GM19035 (cell line): Measurements from ENCODE around the gene MYG1.

Experiments
- ATAC-seq: cut with Tn5 transposase; IDR thresholded peaks from one replicate; pipeline ENCODE4 v1.9.1; 2021; ENCODE audit not compliant: unreplicated experiment

The MYG1 gene

DNA sequence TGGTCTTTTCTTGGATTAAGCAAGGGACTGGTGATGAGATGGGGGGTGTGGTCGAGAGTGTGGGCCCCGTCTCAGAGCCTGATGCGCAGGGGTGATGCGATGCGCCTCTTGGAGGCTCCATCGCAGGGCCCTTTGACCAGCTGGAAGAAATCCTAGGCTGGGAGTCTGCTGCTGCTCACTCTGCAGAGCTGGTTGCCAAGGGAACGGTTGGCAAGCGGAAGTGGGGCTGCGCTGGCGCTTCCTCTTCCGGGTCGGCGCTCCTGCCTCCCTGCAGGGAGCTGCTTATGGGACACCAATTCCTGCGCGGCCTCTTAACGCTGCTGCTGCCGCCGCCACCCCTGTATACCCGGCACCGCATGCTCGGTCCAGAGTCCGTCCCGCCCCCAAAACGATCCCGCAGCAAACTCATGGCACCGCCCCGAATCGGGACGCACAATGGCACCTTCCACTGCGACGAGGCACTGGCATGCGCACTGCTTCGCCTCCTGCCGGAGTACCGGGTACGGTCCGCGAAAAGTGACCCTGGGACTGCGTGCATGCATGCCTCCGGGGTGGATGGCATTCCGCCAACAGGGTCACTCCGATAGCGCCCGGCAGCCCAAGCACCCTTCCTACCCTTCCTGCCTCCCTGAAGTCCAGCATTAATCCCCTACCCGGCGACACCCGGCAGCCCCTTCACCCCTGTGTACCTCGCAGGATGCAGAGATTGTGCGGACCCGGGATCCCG, at the start of gene MYG1:
Gene MYG1 (plus strand): TSS at position 242 of the 727 bp plus-strand sequence. CDS start 43 bp downstream, at position 285.
- peak; percentile 72 for ATAC-seq

DNA sequence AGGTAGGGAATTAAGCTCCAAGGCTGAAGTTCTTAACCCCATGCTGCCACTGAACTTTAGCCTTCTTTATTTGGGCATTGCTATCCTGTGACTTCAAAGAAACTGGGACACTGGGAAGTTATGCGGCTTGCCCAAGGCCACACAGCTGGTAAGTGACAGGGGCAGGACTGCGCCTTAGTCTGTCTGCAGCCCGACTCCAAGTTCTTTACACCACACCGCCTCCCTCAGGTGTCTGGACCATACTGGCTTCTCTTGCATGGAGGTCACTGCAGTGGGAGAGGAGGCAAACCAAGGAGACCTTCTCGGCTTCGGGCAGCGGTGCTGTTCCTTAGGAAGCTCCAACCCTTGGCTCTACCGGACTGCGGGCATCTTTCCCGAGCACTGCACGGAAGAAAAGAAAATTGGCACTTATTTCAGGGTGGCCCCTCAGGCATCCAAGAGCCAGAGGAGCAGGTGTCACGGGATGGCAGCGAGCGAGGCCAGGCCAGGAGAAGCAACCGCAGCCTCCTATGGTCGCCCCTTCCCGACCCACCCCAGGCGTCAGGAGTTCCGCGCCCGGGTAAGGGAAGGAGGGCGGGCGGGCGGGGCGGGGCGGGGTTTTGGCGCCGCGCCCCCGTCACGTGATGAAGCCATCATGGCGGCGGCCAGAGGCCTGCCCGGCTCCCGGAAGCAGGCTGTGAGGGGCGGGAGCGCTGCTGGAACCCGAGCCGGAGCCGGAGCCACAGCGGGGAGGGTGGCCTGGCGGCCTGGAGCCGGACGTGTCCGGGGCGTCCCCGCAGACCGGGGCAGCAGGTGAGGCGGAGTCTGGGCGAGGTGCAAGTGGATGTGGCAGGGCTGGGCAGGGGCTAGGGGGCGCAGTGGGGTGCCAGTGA, 47.8 kb upstream of the MYG1 start:
- ATAC-seq, result peak; percentile 84

- no peak for ATAC-seq
Measured at GRCh38 chr12:53252349-53252916, 47.1 kb upstream of the MYG1 start.

- ATAC-seq, result no peak
Measured at GRCh38 chr12:53253298-53253697, 46.2 kb upstream of the MYG1 start.

- no peak for ATAC-seq
Measured at GRCh38 chr12:53254816-53255545, 44.5 kb upstream of the MYG1 start.

- no peak for ATAC-seq
Measured at GRCh38 chr12:53255996-53256395, 43.5 kb upstream of the MYG1 start.

GRCh38 chr12:53258541-53259539, 40.7 kb upstream of the MYG1 start:
- no peak for ATAC-seq

DNA sequence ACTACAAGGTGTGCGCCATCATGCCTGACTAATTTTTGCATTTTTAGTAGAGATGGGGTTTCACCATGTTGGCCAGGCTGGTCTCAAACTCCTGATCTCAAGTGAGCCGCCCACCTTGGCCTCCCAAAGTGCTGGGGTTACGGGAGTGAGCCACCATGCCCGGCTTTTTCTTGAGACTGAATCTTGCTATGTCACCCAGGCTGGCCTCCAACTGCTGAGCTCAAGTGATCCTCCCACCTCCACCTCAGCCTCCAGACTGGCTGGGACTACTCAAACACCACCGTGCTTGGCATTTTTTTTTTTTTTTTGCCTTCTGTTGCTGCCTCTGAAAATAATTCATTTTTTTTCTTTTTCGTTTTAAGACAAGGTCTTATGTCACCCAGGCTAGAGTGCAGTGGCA, 39.6 kb upstream of the MYG1 start:
- no peak for ATAC-seq

DNA sequence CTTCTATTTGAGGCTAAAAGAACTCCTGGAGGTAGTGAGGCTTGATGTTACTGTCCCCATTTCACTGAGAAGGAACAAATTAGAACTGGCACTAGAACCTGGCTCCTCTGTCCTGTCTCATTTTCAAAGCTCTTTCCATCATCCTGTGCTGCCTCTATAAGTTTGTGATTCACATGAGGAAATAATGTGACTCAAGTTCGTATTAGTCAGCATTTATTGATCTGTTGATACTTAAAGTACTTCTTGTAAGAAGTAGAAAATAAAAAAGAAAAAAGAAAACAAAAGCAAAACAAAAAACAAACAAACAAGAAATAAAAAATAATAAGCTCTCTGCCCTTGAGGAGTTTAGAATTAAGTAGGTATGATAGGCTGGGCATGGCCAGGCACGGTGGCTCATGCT, 33.7 kb upstream of the MYG1 start:
- no peak for ATAC-seq

DNA sequence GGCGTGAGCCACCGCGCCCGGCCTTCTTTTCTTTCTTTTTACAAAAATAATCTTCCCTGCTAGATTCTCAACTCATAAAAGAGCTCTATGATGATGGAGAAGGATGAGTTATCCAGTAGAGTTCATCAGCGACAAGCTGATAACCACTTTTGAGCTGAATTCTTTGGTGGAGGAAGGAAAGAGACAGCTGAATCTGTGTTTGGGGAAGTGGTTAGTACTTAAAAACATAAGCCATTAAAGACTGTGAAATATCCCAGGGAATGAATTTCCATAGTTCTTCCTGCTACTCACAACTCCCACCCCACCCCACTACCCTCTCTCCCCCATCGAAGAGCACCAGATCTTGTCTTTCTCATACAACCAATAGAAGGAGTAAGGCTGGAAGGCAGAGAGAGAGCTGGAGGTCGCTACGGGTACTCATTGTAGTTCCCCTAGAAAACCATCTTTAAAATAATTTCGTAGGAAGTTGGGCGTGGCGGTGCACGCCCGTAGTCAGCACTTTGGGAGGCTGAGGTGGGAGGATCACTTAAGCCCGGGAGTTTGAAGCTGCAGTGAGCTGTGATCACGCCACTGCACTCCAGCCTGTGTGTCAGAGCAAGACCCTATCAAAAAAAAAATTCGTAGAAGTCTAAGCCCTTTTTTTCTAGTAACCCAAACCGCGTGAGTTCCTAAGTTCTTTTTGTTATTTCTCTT, 32.0 kb upstream of the MYG1 start:
- peak; percentile 11 for ATAC-seq

DNA sequence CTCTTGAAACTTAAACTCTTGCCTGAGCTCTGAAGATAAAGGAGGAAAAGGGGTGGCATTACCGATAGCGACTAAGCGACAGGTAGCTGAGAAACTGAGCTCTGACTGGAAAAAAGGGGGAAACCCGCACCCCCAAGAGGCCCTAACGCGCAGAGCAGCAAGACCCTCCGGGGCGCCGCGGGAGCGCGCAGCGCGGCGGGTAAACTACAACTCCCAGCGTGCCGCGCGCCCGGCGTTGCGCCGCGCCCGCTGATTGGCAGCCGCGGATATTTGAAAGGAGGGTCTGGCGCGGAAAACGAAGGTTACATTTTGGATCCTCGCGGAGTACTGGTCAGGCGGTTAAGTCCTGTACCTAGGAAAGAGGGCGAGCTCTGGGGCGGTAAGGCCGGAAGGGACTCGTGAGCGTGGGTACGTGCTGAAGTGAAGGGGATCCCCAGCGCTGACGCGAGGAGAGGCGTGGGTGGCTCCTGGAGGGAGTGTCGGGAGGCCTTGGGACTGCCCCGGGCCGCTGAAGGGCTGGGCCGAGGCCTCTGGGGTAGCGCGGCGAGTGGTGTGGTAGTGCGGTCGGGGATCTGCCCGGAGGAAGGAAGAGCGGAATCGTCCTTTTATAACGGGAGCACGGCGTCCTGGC, 31.4 kb upstream of the MYG1 start, which contains the start of gene ESPL1:
Gene ESPL1 (plus strand): TSS at position 301 of the 631 bp plus-strand sequence. CDS start 468 bp downstream, outside the sequence.
- ATAC-seq, result peak; percentile 84

GRCh38 chr12:53268630-53269562, 30.6 kb upstream of the MYG1 start:
- ATAC-seq, result peak; percentile 6

DNA sequence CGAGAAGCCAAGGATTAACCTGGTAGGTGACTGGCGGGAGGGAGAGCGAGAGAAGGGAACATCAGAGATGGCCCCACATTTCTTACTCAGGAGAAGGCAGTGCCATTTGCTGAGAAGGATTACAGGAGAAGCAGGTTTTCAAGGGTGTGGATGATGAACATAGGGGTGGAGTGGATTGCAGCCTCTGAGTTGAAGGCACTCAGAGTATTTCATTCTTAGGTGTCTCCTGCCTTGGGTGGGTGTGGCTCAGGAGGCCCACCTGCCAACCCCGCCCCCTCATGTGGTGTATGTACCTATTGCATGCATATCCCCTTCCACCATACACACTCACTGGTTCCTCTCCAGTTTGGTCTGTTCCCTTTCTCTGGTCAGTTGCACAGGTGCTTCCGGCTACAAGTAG, 25.1 kb upstream of the MYG1 start:
- ATAC-seq, result no peak

GRCh38 chr12:53276511-53276910, 23.0 kb upstream of the MYG1 start:
- ATAC-seq, result no peak

DNA sequence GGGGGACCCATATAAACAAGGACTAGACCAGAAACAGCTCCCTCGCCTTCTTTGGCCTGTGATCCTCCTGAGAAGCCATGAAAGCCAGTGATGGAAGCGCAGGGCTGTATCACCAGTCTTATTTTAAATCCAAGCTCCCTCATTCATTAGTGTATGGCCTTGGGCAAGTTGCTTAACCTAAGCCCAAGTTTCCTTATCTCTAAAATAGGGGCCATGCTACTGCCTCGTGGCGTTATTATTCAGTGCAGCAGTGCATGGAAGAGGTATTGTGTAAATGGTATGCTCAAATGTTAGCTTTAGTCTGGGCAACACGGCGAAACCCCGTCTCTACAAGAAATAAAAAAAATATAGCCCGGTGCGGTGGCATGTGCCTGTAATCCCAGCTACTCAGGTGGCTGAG, 21.5 kb upstream of the MYG1 start:
- ATAC-seq, result no peak

DNA sequence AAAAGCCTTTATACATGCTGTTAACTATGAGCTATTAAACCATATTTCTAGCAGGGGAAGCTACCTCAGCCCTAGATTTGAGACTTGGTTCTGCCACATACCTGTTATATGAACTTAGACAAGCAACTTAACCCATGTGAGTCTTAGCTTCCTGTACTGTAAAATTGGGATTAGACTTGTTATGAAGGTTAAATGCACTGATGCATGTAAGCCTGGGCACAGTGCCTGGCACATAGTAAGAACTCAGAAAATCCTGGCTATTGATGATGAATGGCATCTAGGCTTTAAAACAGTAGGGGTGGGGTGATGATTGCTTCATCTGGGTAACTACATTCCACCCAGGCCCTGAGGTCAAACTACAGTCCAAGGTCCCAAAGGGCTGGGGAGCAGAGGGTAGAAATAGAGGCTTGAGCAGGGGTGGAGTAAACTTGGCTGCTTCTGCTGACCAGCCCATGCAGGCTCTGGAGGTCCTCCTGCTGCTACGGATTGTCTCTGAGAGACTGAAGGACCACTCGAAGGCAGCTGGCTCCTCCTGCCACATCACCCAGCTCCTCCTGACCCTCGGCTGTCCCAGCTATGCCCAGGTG, 20.1 kb upstream of the MYG1 start:
- ATAC-seq, result no peak

DNA sequence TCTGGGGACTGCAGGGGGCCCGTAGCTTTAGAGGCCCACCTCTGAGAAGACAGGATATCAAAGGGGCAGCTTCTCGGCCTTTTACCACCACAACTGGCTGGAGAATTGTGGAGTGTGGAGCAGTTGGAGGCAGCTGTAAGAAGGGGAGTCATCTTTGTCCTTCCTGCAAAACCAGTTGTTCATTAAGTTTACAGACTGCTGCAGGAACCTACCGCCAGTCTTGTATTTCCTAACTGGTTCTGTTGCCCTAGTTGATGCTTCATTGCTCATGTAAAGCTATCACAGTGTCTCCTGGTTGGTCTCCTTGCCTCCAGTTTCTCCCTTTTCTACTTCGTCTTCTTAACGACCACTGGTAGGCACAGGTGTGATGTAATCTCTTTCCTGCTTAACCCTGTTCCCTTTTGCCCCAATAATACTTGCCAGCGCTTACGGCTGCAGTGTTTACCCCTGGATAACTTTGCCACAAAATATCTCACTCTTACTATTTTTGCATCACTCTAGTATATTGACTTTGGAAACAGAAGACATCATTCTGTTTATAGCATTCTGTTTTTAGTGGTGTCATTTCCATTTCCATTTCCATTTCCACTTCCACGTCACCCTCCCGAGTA, 19.5 kb upstream of the MYG1 start:
- ATAC-seq, result no peak
